ENCODE measurements around the gene UBAC2. TPM values are rescaled to one million over a fixed set of nuclear protein-coding genes. Genes with fewer than 3 reads are reported as not detected.
"Not testable (repeated sequence)": the region's sequence is repeated elsewhere in the genome, so short reads cannot be mapped to it uniquely, and the experiment has no call there.

The UBAC2 gene
- total and polyA plus RNA-seq, 4 donors = 32.9 to 42.3 (median 35.3) TPM

DNA sequence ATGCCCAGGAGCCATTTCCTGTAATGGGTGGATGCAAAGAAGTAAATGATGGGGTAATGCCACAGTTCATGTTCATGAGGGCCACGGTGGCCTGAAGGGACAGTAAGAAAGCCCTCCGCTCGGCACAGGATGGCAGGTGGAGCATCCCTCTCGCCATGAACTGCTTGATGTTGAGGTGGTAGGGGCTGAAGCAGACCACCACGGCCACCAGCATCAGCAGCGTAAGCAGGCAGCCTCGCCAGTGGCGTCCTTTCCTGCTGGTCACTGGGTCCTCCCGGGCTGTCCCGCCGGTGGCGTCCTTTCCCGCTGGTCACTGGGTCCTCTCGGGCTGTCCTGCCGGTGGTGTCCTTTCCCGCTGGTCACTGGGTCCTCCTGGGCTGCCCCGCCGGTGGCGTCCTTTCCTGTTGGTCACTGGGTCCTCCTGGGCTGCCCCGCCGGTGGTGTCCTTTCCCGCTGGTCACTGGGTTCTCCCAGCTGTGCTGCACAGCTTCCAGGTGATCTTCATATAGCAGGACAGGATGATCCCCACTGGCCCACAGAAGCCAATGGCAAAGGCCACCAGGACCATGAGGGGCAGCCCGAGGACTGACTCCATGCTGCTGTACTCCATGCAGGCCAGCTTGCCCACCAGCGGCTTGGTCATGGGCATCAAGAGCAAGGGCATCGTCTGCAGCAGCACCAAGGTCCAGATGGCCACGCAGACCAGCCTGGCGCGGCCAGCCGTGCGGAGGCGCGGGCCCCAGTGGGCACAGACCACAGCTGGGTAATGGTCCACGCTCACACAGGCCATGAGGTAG, 207.4 kb downstream of the UBAC2 start (continued):
- TF ChIP-seq, protein P1, sequence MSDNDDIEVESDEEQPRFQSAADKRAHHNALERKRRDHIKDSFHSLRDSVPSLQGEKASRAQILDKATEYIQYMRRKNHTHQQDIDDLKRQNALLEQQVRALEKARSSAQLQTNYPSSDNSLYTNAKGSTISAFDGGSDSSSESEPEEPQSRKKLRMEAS (IDR thresholded peaks at IDR 0.05) = no peak
- TF ChIP-seq TAF1 (conservative IDR thresholded peaks at IDR 0.05) = no peak

DNA sequence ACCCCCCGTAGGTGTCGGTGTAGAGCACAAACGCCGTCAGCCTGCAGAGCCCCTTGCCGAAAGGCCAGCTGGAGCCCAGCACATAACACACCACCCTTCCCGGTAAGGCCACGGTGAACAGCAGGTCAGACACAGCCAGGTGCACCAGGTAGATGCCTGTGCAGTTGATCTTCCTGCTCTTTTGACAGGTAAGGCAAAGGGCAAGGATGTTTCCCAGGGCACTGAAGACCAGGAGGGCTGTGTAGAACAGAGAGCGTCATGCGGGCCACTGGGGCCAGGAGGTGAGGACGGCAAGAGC, 208.0 kb downstream of the UBAC2 start:
- H3K4me3 ChIP-seq (ENCODE audit: low read depth in 1 of 3, low read length in 3 of 3) = no peak overlapping the region
- no peak overlapping the region for H3K9ac ChIP-seq (ENCODE audit: low read depth in 1 of 2, low read length in 2 of 2)
- 96% methylated on average over 10 of the region's 10 CpGs for WGBS
- no peaks in the 10 kb centered on the region for H3K36me3 ChIP-seq (ENCODE audit: control insufficient read depth in 4 of 4, insufficient read depth in 3 of 4, low read depth in 1 of 4, low read length in 3 of 4)
- H3K27ac ChIP-seq (ENCODE audit: low read depth in 1 of 2, low read length in 2 of 2) = no peak overlapping the region
- no peaks in the 10 kb centered on the region for H3K9me3 ChIP-seq (ENCODE audit: control insufficient read depth in 4 of 4, low read length in 3 of 4)
- H3K27me3 ChIP-seq (ENCODE audit: control insufficient read depth in 4 of 4, insufficient read depth in 4 of 4, low read length in 3 of 4) = no peaks in the 10 kb centered on the region
- no peaks in the 10 kb centered on the region for H3K4me1 ChIP-seq (ENCODE audit: control insufficient read depth in 4 of 4, insufficient read depth in 4 of 4, low read length in 3 of 4)
- TF ChIP-seq EGR1 (IDR thresholded peaks at IDR 0.05; ENCODE audit: low read depth in 2 of 2) = no peak
- TF ChIP-seq, protein P2, sequence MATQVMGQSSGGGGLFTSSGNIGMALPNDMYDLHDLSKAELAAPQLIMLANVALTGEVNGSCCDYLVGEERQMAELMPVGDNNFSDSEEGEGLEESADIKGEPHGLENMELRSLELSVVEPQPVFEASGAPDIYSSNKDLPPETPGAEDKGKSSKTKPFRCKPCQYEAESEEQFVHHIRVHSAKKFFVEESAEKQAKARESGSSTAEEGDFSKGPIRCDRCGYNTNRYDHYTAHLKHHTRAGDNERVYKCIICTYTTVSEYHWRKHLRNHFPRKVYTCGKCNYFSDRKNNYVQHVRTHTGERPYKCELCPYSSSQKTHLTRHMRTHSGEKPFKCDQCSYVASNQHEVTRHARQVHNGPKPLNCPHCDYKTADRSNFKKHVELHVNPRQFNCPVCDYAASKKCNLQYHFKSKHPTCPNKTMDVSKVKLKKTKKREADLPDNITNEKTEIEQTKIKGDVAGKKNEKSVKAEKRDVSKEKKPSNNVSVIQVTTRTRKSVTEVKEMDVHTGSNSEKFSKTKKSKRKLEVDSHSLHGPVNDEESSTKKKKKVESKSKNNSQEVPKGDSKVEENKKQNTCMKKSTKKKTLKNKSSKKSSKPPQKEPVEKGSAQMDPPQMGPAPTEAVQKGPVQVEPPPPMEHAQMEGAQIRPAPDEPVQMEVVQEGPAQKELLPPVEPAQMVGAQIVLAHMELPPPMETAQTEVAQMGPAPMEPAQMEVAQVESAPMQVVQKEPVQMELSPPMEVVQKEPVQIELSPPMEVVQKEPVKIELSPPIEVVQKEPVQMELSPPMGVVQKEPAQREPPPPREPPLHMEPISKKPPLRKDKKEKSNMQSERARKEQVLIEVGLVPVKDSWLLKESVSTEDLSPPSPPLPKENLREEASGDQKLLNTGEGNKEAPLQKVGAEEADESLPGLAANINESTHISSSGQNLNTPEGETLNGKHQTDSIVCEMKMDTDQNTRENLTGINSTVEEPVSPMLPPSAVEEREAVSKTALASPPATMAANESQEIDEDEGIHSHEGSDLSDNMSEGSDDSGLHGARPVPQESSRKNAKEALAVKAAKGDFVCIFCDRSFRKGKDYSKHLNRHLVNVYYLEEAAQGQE (IDR thresholded peaks at IDR 0.05) = no peak
- TF ChIP-seq GABPA (IDR thresholded peaks at IDR 0.05 in 1 of 2, conservative IDR thresholded peaks at IDR 0.05 in 1 of 2) = no peak
- TF ChIP-seq RAD21 (IDR thresholded peaks at IDR 0.05) = no peak
- TF ChIP-seq FOXA2 (IDR thresholded peaks at IDR 0.05) = no peak
- no peak for TF ChIP-seq TAF1 (conservative IDR thresholded peaks at IDR 0.05)
- no peak for TF ChIP-seq YY1 (IDR thresholded peaks at IDR 0.05)
- TF ChIP-seq, protein P3, sequence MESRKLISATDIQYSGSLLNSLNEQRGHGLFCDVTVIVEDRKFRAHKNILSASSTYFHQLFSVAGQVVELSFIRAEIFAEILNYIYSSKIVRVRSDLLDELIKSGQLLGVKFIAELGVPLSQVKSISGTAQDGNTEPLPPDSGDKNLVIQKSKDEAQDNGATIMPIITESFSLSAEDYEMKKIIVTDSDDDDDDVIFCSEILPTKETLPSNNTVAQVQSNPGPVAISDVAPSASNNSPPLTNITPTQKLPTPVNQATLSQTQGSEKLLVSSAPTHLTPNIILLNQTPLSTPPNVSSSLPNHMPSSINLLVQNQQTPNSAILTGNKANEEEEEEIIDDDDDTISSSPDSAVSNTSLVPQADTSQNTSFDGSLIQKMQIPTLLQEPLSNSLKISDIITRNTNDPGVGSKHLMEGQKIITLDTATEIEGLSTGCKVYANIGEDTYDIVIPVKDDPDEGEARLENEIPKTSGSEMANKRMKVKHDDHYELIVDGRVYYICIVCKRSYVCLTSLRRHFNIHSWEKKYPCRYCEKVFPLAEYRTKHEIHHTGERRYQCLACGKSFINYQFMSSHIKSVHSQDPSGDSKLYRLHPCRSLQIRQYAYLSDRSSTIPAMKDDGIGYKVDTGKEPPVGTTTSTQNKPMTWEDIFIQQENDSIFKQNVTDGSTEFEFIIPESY (IDR thresholded peaks at IDR 0.05) = no peak
- TF ChIP-seq SP1 (IDR thresholded peaks at IDR 0.05) = no peak
- TF ChIP-seq, protein P4, sequence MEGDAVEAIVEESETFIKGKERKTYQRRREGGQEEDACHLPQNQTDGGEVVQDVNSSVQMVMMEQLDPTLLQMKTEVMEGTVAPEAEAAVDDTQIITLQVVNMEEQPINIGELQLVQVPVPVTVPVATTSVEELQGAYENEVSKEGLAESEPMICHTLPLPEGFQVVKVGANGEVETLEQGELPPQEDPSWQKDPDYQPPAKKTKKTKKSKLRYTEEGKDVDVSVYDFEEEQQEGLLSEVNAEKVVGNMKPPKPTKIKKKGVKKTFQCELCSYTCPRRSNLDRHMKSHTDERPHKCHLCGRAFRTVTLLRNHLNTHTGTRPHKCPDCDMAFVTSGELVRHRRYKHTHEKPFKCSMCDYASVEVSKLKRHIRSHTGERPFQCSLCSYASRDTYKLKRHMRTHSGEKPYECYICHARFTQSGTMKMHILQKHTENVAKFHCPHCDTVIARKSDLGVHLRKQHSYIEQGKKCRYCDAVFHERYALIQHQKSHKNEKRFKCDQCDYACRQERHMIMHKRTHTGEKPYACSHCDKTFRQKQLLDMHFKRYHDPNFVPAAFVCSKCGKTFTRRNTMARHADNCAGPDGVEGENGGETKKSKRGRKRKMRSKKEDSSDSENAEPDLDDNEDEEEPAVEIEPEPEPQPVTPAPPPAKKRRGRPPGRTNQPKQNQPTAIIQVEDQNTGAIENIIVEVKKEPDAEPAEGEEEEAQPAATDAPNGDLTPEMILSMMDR (IDR thresholded peaks at IDR 0.05; ENCODE audit: low read depth, low read length, missing input control) = no peak
- TF ChIP-seq, protein P1 (IDR thresholded peaks at IDR 0.05) = no peak
- TF ChIP-seq HNF4A (conservative IDR thresholded peaks at IDR 0.05) = no peak
- no peak for TF ChIP-seq JUND (IDR thresholded peaks at IDR 0.05)
- no peak for TF ChIP-seq FOXA1 (IDR thresholded peaks at IDR 0.05)
- no peak for TF ChIP-seq HNF4G (IDR thresholded peaks at IDR 0.05)
- TF ChIP-seq NR2F2 (IDR thresholded peaks at IDR 0.05) = no peak
- TF ChIP-seq RXRA (IDR thresholded peaks at IDR 0.05) = no peak
- TF ChIP-seq, protein P5, sequence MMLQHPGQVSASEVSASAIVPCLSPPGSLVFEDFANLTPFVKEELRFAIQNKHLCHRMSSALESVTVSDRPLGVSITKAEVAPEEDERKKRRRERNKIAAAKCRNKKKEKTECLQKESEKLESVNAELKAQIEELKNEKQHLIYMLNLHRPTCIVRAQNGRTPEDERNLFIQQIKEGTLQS (IDR thresholded peaks at IDR 0.05) = no peak
- no peak for DNase-seq (ENCODE audit: low spot score)

DNA sequence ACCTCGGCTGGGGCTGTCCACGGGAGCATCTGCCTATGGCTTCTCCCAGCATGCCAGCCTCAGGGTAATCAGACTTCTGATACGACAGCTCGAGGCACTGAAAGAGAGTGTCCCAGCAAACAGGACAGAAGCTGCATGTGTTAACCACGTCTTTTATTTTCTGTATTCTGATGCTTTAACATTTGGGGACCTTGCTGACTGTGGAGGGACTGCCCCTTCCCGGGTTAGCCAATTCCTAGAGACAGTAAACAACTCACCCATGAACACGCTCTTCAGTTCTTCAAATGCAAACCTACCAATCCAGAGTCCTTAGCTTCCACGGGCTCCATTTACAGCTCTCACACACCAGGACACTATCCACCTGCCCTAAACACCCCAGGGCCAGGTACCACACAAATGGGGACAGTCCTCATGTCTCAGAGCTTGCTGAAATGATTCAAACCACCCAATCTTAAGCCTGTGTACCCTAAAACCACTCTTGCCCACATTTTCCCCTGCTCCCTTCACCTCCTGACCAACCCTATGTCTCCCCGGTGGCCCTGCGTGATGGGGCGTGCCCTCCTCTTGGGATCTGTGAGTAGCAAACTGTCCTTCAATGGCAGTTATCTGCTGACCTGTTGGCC, 208.9 kb downstream of the UBAC2 start:
- H3K27ac ChIP-seq (ENCODE audit: low read depth in 1 of 2, low read length in 2 of 2); H3K9me3 ChIP-seq (ENCODE audit: control insufficient read depth in 4 of 4, low read length in 3 of 4); H3K4me3 ChIP-seq (ENCODE audit: low read depth in 1 of 3, low read length in 3 of 3); H3K9ac ChIP-seq (ENCODE audit: low read depth in 1 of 2, low read length in 2 of 2); H3K27me3 ChIP-seq (ENCODE audit: control insufficient read depth in 4 of 4, insufficient read depth in 4 of 4, low read length in 3 of 4); DNase-seq (ENCODE audit: low spot score); H3K36me3 ChIP-seq (ENCODE audit: control insufficient read depth in 4 of 4, insufficient read depth in 3 of 4, low read depth in 1 of 4, low read length in 3 of 4); H3K4me1 ChIP-seq (ENCODE audit: control insufficient read depth in 4 of 4, insufficient read depth in 4 of 4, low read length in 3 of 4): not testable (repeated sequence)
- WGBS = 82% methylated on average over 11 of the region's 11 CpGs
